Lower leg skin (tissue), 4 donors: ENCODE results near the gene EPC2. TPM values are rescaled to one million over a fixed set of nuclear protein-coding genes. Genes with fewer than 3 reads are reported as not detected.

ENCODE experiments used
- DNase-seq, 2 donors: peaks; one replicate each; pipeline ENCODE4 v3.0.0-alpha.2; 2019; ENCODE audit warnings: low spot score in 2 of 2
- H3K4me3 ChIP-seq: fragments of 200-600 bp; sonication (generic); 2 replicates; pipeline ENCODE4 v1.5.1; 2017; ENCODE audit warnings: mild to moderate bottlenecking, low read depth; ENCODE audit not compliant: poor library complexity, severe bottlenecking
- CTCF ChIP-seq, 3 donors: fragments of 450-650 bp; IDR thresholded peaks; one replicate each; pipeline ENCODE4 v1.5.1; 2016; ENCODE audit warnings: antibody characterized with exemption in 3 of 3, mild to moderate bottlenecking in 3 of 3, moderate library complexity in 2 of 3
- POLR2A ChIP-seq, 2 donors: fragments of 450-650 bp; IDR thresholded peaks; one replicate each; pipeline ENCODE4 v1.6.1; 2016 to 2017; ENCODE audit warnings: antibody characterized with exemption in 2 of 2, mild to moderate bottlenecking in 1 of 2, moderate library complexity in 1 of 2
- WGBS, 2 donors: methylation state at CpG; one replicate each; pipeline ENCODE4 v1.1.5; 2018; 5-methylcytosine and 5-hydroxymethylcytosine counted together
- intact Hi-C: fragments of 100-400 bp; cut with DNase I; formaldehyde crosslinking; loops from one replicate; pipeline ENCODE4 v1.15.0; 2023; ENCODE audit warnings: low total_unique reads
- total RNA-seq, 4 donors: library from RNA; depleted of rRNA; stranded (reverse); fragments of >200 nt; gene quantifications; one replicate each; pipeline ENCODE4 v1.1.0, GENCODE V29; 2016

The EPC2 gene
- total RNA-seq, 4 donors from 2014 or later = 15.4 to 25.3 (median 24.0) TPM

GRCh38 chr2:148615381-148615841, 29.1 kb upstream of the EPC2 start:
- no peak overlapping the region for H3K4me3 ChIP-seq
- no peak for TF ChIP-seq CTCF (IDR thresholded peaks at IDR 0.05)
- no peak for TF ChIP-seq POLR2A (IDR thresholded peaks at IDR 0.05)
- WGBS, 2 donors = 69 to 72% methylated on average over 3 of the region's 3 CpGs
- no peak for DNase-seq
- intact Hi-C loops = no loop called here

- no peak for TF ChIP-seq CTCF (IDR thresholded peaks at IDR 0.05)
- TF ChIP-seq POLR2A (IDR thresholded peaks at IDR 0.05) = no peak
- DNase-seq = no peak
- no peak overlapping the region for H3K4me3 ChIP-seq
- intact Hi-C loops = no loop called here
Observed at GRCh38 chr2:148616662-148617061, 27.9 kb upstream of the EPC2 start.

- no peak for DNase-seq
- no peak for TF ChIP-seq POLR2A (IDR thresholded peaks at IDR 0.05)
- no peak for TF ChIP-seq CTCF (IDR thresholded peaks at IDR 0.05)
- WGBS, 2 donors = 67 to 72% methylated on average over 5 of the region's 5 CpGs
- no peak overlapping the region for H3K4me3 ChIP-seq
- intact Hi-C loops = no loop called here
Observed at GRCh38 chr2:148617219-148617618, 27.3 kb upstream of the EPC2 start.

- DNase-seq = no peak
- TF ChIP-seq POLR2A (IDR thresholded peaks at IDR 0.05) (no peak), CTCF (IDR thresholded peaks at IDR 0.05) (no peak)
- 76 to 81% methylated on average over 4 of the region's 4 CpGs for WGBS, 2 donors
- intact Hi-C loops = no loop called here
- no peak overlapping the region for H3K4me3 ChIP-seq
Observed at GRCh38 chr2:148619560-148620195, 24.9 kb upstream of the EPC2 start.

- 56 to 59% methylated on average over 3 of the region's 3 CpGs for WGBS, 2 donors
- DNase-seq = no peak
- TF ChIP-seq CTCF (IDR thresholded peaks at IDR 0.05) = no peak
- no peak for TF ChIP-seq POLR2A (IDR thresholded peaks at IDR 0.05)
- no peak overlapping the region for H3K4me3 ChIP-seq
- intact Hi-C loops = no loop called here
Observed at GRCh38 chr2:148622366-148622765, 22.2 kb upstream of the EPC2 start.

GRCh38 chr2:148623086-148623485, 21.5 kb upstream of the EPC2 start:
- intact Hi-C loops = no loop called here
- TF ChIP-seq CTCF (IDR thresholded peaks at IDR 0.05) = no peak
- TF ChIP-seq POLR2A (IDR thresholded peaks at IDR 0.05) = no peak
- no peak overlapping the region for H3K4me3 ChIP-seq
- DNase-seq = no peak
